A673 (cell line): Measurements from ENCODE around the gene SUMF2. TPM values are rescaled to one million over a fixed set of nuclear protein-coding genes. Genes with fewer than 3 reads are reported as not detected.
"Not testable (repeated sequence)": the region's sequence is repeated elsewhere in the genome, so short reads cannot be mapped to it uniquely, and the experiment has no call there.

Source experiments
- BruUV-seq: library from RNA; stranded (reverse); fragments of 400-500 nt; replicated peaks from 2 replicates; lab custom pipeline; 2021; lab: Mats Ljungman, UMichigan
- CTCF ChIA-PET: fragments of 300-600 bp; sonication (Branson Sonifier 250); formaldehyde crosslinking; loops from one replicate; lab custom pipeline; 2022; ENCODE audit warnings: antibody characterized with exemption; lab: Charles Lee
- POLR2A ChIA-PET: fragments of 300-600 bp; sonication (Branson Sonifier 250); formaldehyde crosslinking; loops from one replicate; lab custom pipeline; 2022; ENCODE audit warnings: antibody characterized with exemption; ENCODE audit not compliant: low non-redundant PET; lab: Charles Lee
- DNase-seq: peaks from one replicate; pipeline ENCODE4 v3.0.0-alpha.2; 2015; ENCODE audit warnings: low spot score
- H3K27ac ChIP-seq: fragments of 200-600 bp; sonication (generic); 2 replicates; pipeline ENCODE4 v1.5.1; 2016; ENCODE audit warnings: mixed run types, low read depth, mild to moderate bottlenecking, mixed read lengths, antibody characterized with exemption, low read length; ENCODE audit not compliant: poor library complexity, severe bottlenecking
- H3K27me3 ChIP-seq: fragments of 200-600 bp; sonication (generic); replicated peaks from 2 replicates; pipeline ENCODE4 v1.6.1; 2017; ENCODE audit warnings: mixed run types, low read depth, mild to moderate bottlenecking, mixed read lengths, antibody characterized with exemption, low read length; ENCODE audit not compliant: insufficient read depth, poor library complexity
- H3K36me3 ChIP-seq: fragments of 200-600 bp; sonication (generic); 2 replicates; pipeline ENCODE4 v1.6.1; 2016; ENCODE audit warnings: mixed run types, mild to moderate bottlenecking, mixed read lengths, antibody characterized with exemption, low read length; ENCODE audit not compliant: insufficient read depth, poor library complexity, severe bottlenecking
- H3K4me1 ChIP-seq: fragments of 200-600 bp; sonication (generic); 2 replicates; pipeline ENCODE4 v1.6.1; 2017; ENCODE audit warnings: mixed run types, mild to moderate bottlenecking, mixed read lengths, antibody characterized with exemption, low read length; ENCODE audit not compliant: insufficient read depth, poor library complexity, severe bottlenecking
- H3K4me3 ChIP-seq: fragments of 200-600 bp; sonication (generic); 2 replicates; pipeline ENCODE4 v1.5.1; 2016; ENCODE audit warnings: low read depth, mixed run types, mild to moderate bottlenecking, mixed read lengths, low read length; ENCODE audit not compliant: poor library complexity, severe bottlenecking
- H3K9me3 ChIP-seq: fragments of 200-600 bp; sonication (generic); 2 replicates; pipeline ENCODE4 v1.6.1; 2016; ENCODE audit warnings: mixed run types, low read depth, mild to moderate bottlenecking, mixed read lengths, antibody characterized with exemption, low read length; ENCODE audit not compliant: poor library complexity, severe bottlenecking
- EZH2 ChIP-seq: fragments of 200-600 bp; sonication (generic); IDR thresholded peaks from 2 replicates; pipeline ENCODE4 v1.6.1; 2017; ENCODE audit warnings: borderline replicate concordance, low read depth, mild to moderate bottlenecking, mixed read lengths, antibody characterized with exemption, low read length; ENCODE audit not compliant: poor library complexity, severe bottlenecking
- intact Hi-C: fragments of 100-400 bp; cut with micrococcal nuclease; formaldehyde crosslinking; loops from one replicate; pipeline ENCODE4 v1.10.0; 2022; ENCODE audit not compliant: unreplicated experiment
- total RNA-seq: library from RNA; stranded (reverse); gene quantifications from 2 replicates; pipeline ENCODE4 v1.2.3, GENCODE V29; 2021
- TF ChIP-seq, protein P1 (sequence below): fragments of 300-800, 200-600 bp; sonication (generic); conservative IDR thresholded peaks from 2 replicates; pipeline ENCODE4 v1.5.1; 2017; ENCODE audit warnings: low read depth, mild to moderate bottlenecking, antibody characterized with exemption, low read length, moderate library complexity, mixed read lengths

Gene SUMF2
- total RNA-seq, 1 experiment from 2014 or later: 157 TPM

DNA sequence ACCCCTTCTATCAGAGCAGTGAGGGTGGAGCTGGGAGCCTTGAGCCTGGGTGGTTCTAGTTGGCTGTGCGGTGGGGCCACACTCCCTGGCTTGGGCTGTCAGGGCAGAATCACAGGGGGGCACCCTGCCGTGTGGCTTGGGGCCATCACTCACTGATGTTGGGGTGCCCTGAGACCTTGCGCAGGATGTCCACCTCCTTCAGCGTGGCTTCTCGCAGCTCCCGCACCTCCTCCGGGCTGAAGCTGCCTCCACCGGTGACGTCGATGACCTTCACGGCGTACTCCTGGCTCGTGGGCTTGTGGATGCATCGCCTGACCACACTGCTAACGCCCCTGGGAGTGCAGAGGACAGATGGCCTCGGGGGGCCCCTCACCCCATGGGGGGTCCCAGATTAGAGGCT, 23.4 kb downstream of the SUMF2 start:
- DNase-seq: no peak
- Histone ChIP-seq H3K27me3 (no peaks in the 10 kb centered on the region), H3K4me3 (no peak overlapping the region), H3K9me3 (no peaks in the 10 kb centered on the region), H3K4me1 (no peaks in the 10 kb centered on the region), H3K36me3 (no peaks in the 10 kb centered on the region), H3K27ac (no peak overlapping the region)
- intact Hi-C loops: no loop called here
- no TSS peak for BruUV-seq
- POLR2A ChIA-PET: interaction anchor here (0.5 to 0.7 kb wide), 2 partner anchors 10 to 19 kb away, joined by 4 to 5 read pairs; partner anchors contain the start of gene CHCHD2
- CTCF ChIA-PET: no interaction called here
- TF ChIP-seq, protein P1, sequence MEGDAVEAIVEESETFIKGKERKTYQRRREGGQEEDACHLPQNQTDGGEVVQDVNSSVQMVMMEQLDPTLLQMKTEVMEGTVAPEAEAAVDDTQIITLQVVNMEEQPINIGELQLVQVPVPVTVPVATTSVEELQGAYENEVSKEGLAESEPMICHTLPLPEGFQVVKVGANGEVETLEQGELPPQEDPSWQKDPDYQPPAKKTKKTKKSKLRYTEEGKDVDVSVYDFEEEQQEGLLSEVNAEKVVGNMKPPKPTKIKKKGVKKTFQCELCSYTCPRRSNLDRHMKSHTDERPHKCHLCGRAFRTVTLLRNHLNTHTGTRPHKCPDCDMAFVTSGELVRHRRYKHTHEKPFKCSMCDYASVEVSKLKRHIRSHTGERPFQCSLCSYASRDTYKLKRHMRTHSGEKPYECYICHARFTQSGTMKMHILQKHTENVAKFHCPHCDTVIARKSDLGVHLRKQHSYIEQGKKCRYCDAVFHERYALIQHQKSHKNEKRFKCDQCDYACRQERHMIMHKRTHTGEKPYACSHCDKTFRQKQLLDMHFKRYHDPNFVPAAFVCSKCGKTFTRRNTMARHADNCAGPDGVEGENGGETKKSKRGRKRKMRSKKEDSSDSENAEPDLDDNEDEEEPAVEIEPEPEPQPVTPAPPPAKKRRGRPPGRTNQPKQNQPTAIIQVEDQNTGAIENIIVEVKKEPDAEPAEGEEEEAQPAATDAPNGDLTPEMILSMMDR: no peak
- no peak for TF ChIP-seq EZH2

DNA sequence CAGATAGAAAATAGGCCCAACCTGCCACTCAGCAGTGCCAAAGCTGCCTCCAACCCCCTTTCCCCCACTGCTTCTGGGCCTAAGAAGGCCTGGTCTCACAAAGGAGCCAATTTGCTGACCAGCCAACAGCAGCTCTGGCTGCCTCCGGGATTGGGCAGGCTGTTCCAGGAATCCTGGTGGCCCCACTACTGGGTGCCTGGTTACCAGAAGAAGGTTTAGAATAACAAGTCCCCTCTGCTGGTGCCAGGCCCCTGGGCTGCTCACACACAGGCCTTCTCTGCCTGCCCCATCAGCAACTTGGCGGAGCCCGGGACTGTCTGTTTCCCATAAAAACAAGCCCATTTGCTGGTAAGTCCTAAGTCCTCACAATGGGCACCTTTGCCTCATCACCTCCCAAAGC, 27.5 kb downstream of the SUMF2 start:
- CTCF ChIA-PET: no interaction called here
- POLR2A ChIA-PET: no interaction called here
- Histone ChIP-seq H3K36me3 (no peaks in the 10 kb centered on the region), H3K9me3 (no peaks in the 10 kb centered on the region), H3K4me1 (no peaks in the 10 kb centered on the region), H3K4me3 (no peak overlapping the region), H3K27me3 (no peaks in the 10 kb centered on the region), H3K27ac (no peak overlapping the region)
- no TSS peak for BruUV-seq
- no peak for DNase-seq
- intact Hi-C loops: no loop called here
- TF ChIP-seq, protein P1: no peak
- no peak for TF ChIP-seq EZH2

GRCh38 chr7:56092388-56092787, 28.3 kb downstream of the SUMF2 start:
- H3K27me3 ChIP-seq, H3K9me3 ChIP-seq, H3K4me1 ChIP-seq, intact Hi-C loops, H3K36me3 ChIP-seq, H3K4me3 ChIP-seq, H3K27ac ChIP-seq, DNase-seq, POLR2A ChIA-PET, CTCF ChIA-PET, BruUV-seq: not testable (repeated sequence)
